H9 (cell line): ENCODE measurements around the gene MRTFA. TPM values are rescaled to one million over a fixed set of nuclear protein-coding genes. Genes with fewer than 3 reads are reported as not detected.

Experiments
- DNase-seq: peaks from one replicate; pipeline ENCODE4 v3.0.0-alpha.2; 2017
- H2AFZ ChIP-seq: one replicate; pipeline ENCODE4 v1.6.1; 2013; ENCODE audit warnings: mild to moderate bottlenecking, low read length, control low read depth, moderate library complexity
- H2AK5ac ChIP-seq: 2 replicates; pipeline ENCODE4 v1.6.1; 2013; ENCODE audit warnings: low read length, control low read depth, mixed read lengths; ENCODE audit not compliant: insufficient read length
- H2BK120ac ChIP-seq: one replicate; pipeline ENCODE4 v1.6.1; 2013; ENCODE audit warnings: low read depth, mild to moderate bottlenecking, low read length, control low read depth, inconsistent platforms; ENCODE audit not compliant: poor library complexity, severe bottlenecking
- H2BK12ac ChIP-seq: 2 replicates; pipeline ENCODE4 v1.6.1; 2013; ENCODE audit warnings: low read length, control low read depth, mixed read lengths, low read depth; ENCODE audit not compliant: insufficient read length
- H2BK15ac ChIP-seq: 2 replicates; pipeline ENCODE4 v1.6.1; 2013; ENCODE audit warnings: low read depth, low read length, control low read depth
- H2BK20ac ChIP-seq: one replicate; pipeline ENCODE4 v1.6.1; 2013; ENCODE audit warnings: low read depth, mild to moderate bottlenecking, low read length, control low read depth, inconsistent platforms; ENCODE audit not compliant: poor library complexity, severe bottlenecking
- H2BK5ac ChIP-seq: 2 replicates; pipeline ENCODE4 v1.6.1; 2013; ENCODE audit warnings: low read length, control low read depth, mixed read lengths; ENCODE audit not compliant: insufficient read length
- H3K14ac ChIP-seq: 2 replicates; pipeline ENCODE4 v1.6.1; 2013; ENCODE audit warnings: low read length, control low read depth; ENCODE audit not compliant: insufficient read depth
- H3K18ac ChIP-seq: 2 replicates; pipeline ENCODE4 v1.6.1; 2013; ENCODE audit warnings: low read depth, mild to moderate bottlenecking, mixed read lengths, low read length, control low read depth; ENCODE audit not compliant: insufficient read length
- H3K23ac ChIP-seq: 2 replicates; pipeline ENCODE4 v1.6.1; 2013; ENCODE audit warnings: low read length, control low read depth, mixed read lengths, low read depth; ENCODE audit not compliant: insufficient read length
- H3K23me2 ChIP-seq: 2 replicates; pipeline ENCODE4 v1.6.1; 2013; ENCODE audit warnings: low read depth, mild to moderate bottlenecking, mixed read lengths, low read length, control low read depth; ENCODE audit not compliant: insufficient read length, poor library complexity, severe bottlenecking
- H3K27ac ChIP-seq: 2 replicates; pipeline ENCODE4 v1.5.1; 2013; ENCODE audit warnings: low read length, control low read depth, mixed read lengths, low read depth; ENCODE audit not compliant: insufficient read length
- H3K27me3 ChIP-seq: 2 replicates; pipeline ENCODE4 v1.6.1; 2013; ENCODE audit warnings: low read length, control low read depth, inconsistent platforms; ENCODE audit not compliant: insufficient read depth
- H3K4ac ChIP-seq: 2 replicates; pipeline ENCODE4 v1.6.1; 2013; ENCODE audit warnings: low read depth, mild to moderate bottlenecking, control low read depth, inconsistent platforms, low read length, moderate library complexity
- H3K4me1 ChIP-seq: 2 replicates; pipeline ENCODE4 v1.6.1; 2013; ENCODE audit warnings: low read length, control low read depth, inconsistent platforms; ENCODE audit not compliant: insufficient read depth
- H3K4me2 ChIP-seq: 2 replicates; pipeline ENCODE4 v1.6.1; 2013; ENCODE audit warnings: low read length, control low read depth, mixed read lengths; ENCODE audit not compliant: insufficient read length, insufficient read depth
- H3K56ac ChIP-seq: 2 replicates; pipeline ENCODE4 v1.6.1; 2013; ENCODE audit warnings: low read depth, mild to moderate bottlenecking, mixed read lengths, low read length, control low read depth; ENCODE audit not compliant: insufficient read length
- H3K79me1 ChIP-seq: 2 replicates; pipeline ENCODE4 v1.6.1; 2013; ENCODE audit warnings: low read depth, mild to moderate bottlenecking, moderate library complexity, low read length, control low read depth, inconsistent platforms; ENCODE audit not compliant: insufficient read depth, poor library complexity, severe bottlenecking
- H3K79me2 ChIP-seq: 2 replicates; pipeline ENCODE4 v1.6.1; 2013; ENCODE audit warnings: low read length, control low read depth, inconsistent platforms; ENCODE audit not compliant: insufficient read depth
- H3K9ac ChIP-seq: 2 replicates; pipeline ENCODE4 v1.6.1; 2013; ENCODE audit warnings: low read length, control low read depth, mixed read lengths; ENCODE audit not compliant: insufficient read length; ENCODE audit errors: extremely low read depth
- H3K9me3 ChIP-seq: one replicate; pipeline ENCODE4 v1.6.1; 2013; ENCODE audit warnings: low read depth, low read length, inconsistent platforms; ENCODE audit not compliant: control insufficient read depth
- H3T11ph ChIP-seq: one replicate; pipeline ENCODE4 v1.6.1; 2013; ENCODE audit warnings: mild to moderate bottlenecking, low read length, control low read depth, inconsistent platforms
- H4K20me1 ChIP-seq: one replicate; pipeline ENCODE4 v1.6.1; 2013; ENCODE audit not compliant: control insufficient read depth, insufficient read length, insufficient read depth
- H4K5ac ChIP-seq: 2 replicates; pipeline ENCODE4 v1.6.1; 2013; ENCODE audit warnings: low read depth, mild to moderate bottlenecking, mixed read lengths, low read length, control low read depth; ENCODE audit not compliant: insufficient read length
- H4K8ac ChIP-seq: replicated peaks from 2 replicates; pipeline ENCODE4 v1.6.1; 2013; ENCODE audit warnings: low read length, control low read depth, mixed read lengths, low read depth; ENCODE audit not compliant: insufficient read length
- H4K91ac ChIP-seq: 2 replicates; pipeline ENCODE4 v1.6.1; 2013; ENCODE audit warnings: low read depth, mild to moderate bottlenecking, moderate library complexity, mixed read lengths, low read length, control low read depth; ENCODE audit not compliant: insufficient read length
- H3K27ac Mint-ChIP-seq, 3 experiments: 2 replicates in 2 of 3; 3 replicates in 1 of 3; pipeline ENCODE4 v1.8.0; 2020 to 2021; ENCODE audit warnings: mixed read lengths in 3 of 3, mild to moderate bottlenecking in 1 of 3, moderate library complexity in 1 of 3
- H3K27me3 Mint-ChIP-seq: 2 replicates; pipeline ENCODE4 v1.8.0; 2021; ENCODE audit warnings: low read depth, mild to moderate bottlenecking, moderate library complexity, mixed read lengths
- H3K36me3 Mint-ChIP-seq, 3 experiments: 2 replicates in 2 of 3; 3 replicates in 1 of 3; pipeline ENCODE4 v1.8.0; 2020 to 2021; ENCODE audit warnings: low read depth in 3 of 3, mixed read lengths in 3 of 3; ENCODE audit not compliant: insufficient read depth in 1 of 3
- H3K4me1 Mint-ChIP-seq, 2 experiments: 2 replicates each; pipeline ENCODE4 v1.8.0; 2020; ENCODE audit warnings: mixed read lengths in 2 of 2
- H3K4me3 Mint-ChIP-seq, 2 experiments: 2 replicates in 1 of 2; 3 replicates in 1 of 2; pipeline ENCODE4 v1.8.0; 2020 to 2021; ENCODE audit warnings: mild to moderate bottlenecking in 2 of 2, mixed read lengths in 2 of 2, moderate library complexity in 1 of 2
- H3K9me3 Mint-ChIP-seq, 2 experiments: 2 replicates in 1 of 2; 3 replicates in 1 of 2; pipeline ENCODE4 v1.8.0; 2020; ENCODE audit warnings: mild to moderate bottlenecking in 2 of 2, mixed read lengths in 2 of 2, moderate library complexity in 1 of 2
- WGBS: extraction: QIAGEN DNeasy Blood & Tissue Kit; methylation state at CpG from one replicate; pipeline ENCODE4 v1.1.7; 2013; ENCODE audit warnings: missing lambda C conversion rate, low lambda C conversion rate, mixed read lengths; ENCODE audit not compliant: insufficient read length; ENCODE audit errors: extremely low coverage; 5-methylcytosine and 5-hydroxymethylcytosine counted together
- total RNA-seq: library from RNA; stranded (reverse); gene quantifications from 2 replicates; pipeline ENCODE4 v1.2.1, GENCODE V29; 2021
- TF ChIP-seq, protein P1 (sequence below): fragments of 200-600 bp; sonication (generic); conservative IDR thresholded peaks from 3 replicates; pipeline ENCODE4 v1.8.0; 2021; ENCODE audit warnings: antibody characterized with exemption, mild to moderate bottlenecking

Gene MRTFA
- total RNA-seq, 1 experiment from 2014 or later: 38.1 TPM

DNA sequence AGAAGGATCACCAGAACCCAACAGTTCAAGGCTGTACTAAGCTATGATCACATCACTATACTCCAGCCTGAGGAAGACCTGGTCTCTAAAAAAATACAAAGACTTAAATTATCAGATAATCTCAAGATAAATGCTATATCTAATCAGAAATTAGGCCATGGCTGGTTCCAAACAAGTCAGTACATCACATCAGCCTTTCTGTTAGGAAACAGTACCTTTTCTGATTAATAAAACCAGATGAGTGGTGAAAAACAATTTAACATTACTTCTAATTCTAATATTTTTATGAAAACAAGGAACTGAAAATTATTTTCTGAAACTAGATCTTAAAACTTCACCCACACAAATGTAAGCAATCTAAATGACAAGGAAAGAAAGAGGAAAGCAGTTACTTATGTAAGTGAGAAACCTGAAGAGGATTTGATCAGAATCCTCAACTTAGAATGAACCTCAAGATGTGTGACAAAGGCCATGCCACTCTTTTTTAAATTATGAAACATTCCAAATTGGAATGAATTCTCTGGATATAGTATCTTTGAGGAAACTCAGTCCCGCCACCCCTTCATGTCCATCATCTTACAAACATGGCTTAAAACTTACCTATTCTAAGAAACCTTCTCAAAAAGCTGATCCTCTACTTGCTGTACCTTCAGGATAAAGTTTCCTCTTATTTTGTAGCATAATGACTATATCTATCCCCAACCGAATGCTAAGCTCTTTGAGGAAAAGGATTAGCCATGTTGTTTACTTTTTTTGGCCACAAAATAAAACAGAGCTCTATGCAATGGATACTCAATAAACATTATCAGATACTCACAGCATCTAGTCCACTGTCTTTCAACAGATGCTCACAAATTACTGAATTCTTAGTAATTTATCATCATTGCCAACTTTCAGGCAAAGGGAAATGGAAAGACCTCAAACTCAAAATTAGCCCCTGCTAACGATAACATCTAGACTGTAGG is 132.0 kb downstream of the MRTFA start:
- Histone ChIP-seq H4K8ac (no peak overlapping the region), H3K27ac (no peak overlapping the region), H3K27me3 (no peaks in the 10 kb centered on the region), H2AK5ac (no peak overlapping the region), H3K14ac (no peak overlapping the region), H3K9me3 (no peaks in the 10 kb centered on the region), H2BK5ac (no peak overlapping the region), H3K4me2 (no peak overlapping the region), H3K23me2 (no peaks in the 10 kb centered on the region), H2BK15ac (no peak overlapping the region), H3K23ac (no peak overlapping the region), H3K18ac (no peak overlapping the region), H2BK120ac (no peak overlapping the region), H2BK12ac (no peak overlapping the region), H4K91ac (no peak overlapping the region), H3K79me2 (no peaks in the 10 kb centered on the region), H2BK20ac (no peak overlapping the region), H2AFZ (no peak overlapping the region), H3T11ph (no peak overlapping the region), H3K56ac (no peak overlapping the region), H3K79me1 (no peaks in the 10 kb centered on the region), H3K4ac (no peak overlapping the region), H4K20me1 (no peaks in the 10 kb centered on the region), H3K4me1 (no peaks in the 10 kb centered on the region), H4K5ac (no peak overlapping the region), H3K9ac (no peak overlapping the region)
- TF ChIP-seq, protein P1, sequence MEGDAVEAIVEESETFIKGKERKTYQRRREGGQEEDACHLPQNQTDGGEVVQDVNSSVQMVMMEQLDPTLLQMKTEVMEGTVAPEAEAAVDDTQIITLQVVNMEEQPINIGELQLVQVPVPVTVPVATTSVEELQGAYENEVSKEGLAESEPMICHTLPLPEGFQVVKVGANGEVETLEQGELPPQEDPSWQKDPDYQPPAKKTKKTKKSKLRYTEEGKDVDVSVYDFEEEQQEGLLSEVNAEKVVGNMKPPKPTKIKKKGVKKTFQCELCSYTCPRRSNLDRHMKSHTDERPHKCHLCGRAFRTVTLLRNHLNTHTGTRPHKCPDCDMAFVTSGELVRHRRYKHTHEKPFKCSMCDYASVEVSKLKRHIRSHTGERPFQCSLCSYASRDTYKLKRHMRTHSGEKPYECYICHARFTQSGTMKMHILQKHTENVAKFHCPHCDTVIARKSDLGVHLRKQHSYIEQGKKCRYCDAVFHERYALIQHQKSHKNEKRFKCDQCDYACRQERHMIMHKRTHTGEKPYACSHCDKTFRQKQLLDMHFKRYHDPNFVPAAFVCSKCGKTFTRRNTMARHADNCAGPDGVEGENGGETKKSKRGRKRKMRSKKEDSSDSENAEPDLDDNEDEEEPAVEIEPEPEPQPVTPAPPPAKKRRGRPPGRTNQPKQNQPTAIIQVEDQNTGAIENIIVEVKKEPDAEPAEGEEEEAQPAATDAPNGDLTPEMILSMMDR: no peak
- peaks cover 4% of the 10 kb centered on the region in 2 experiments for H3K4me1 Mint-ChIP-seq
- H3K27me3 Mint-ChIP-seq: peaks cover 4% of the 10 kb centered on the region
- no peak overlapping the region for H3K4me3 Mint-ChIP-seq
- H3K27ac Mint-ChIP-seq: no peak overlapping the region; a peak in 1 of 7 replicates
- peaks cover 9 to 13% of the 10 kb centered on the region in 2 experiments for H3K9me3 Mint-ChIP-seq
- peaks cover 8 to 14% (median 13%) of the 10 kb centered on the region in 3 experiments for H3K36me3 Mint-ChIP-seq
- DNase-seq: no peak
- no CpG with 5 or more reads among the region's 3 CpGs for WGBS
